Gastrocnemius medialis (tissue), 4 donors: Measurements from ENCODE around the gene OR2T1. TPM values are rescaled to one million over a fixed set of nuclear protein-coding genes. Genes with fewer than 3 reads are reported as not detected.

Experiments
- ATAC-seq, 2 donors: fragments of 150-250 bp; one replicate each; pipeline ENCODE4 v1.9.1; 2016
- DNase-seq, 2 donors: peaks; one replicate each; pipeline ENCODE4 v3.0.0-alpha.2; 2019
- H3K27ac ChIP-seq, 4 donors: fragments of 200-600 bp; sonication (generic); 1 replicate in 1 of 4; 2 replicates in 3 of 4; pipeline ENCODE4 v1.5.1; 2016 to 2018; ENCODE audit warnings: mild to moderate bottlenecking in 2 of 4, moderate library complexity in 1 of 4
- H3K27me3 ChIP-seq, 3 donors: fragments of 200-600 bp; sonication (generic) in 2 of 3; 1 replicate in 1 of 3; 2 replicates in 2 of 3; pipeline versions ENCODE4 v1.5.1 to v1.6.0; 2016 to 2019; ENCODE audit warnings: mild to moderate bottlenecking in 1 of 3, moderate library complexity in 1 of 3
- H3K36me3 ChIP-seq, 2 donors: fragments of 200-600 bp; sonication (generic) in 1 of 2; one replicate each; pipeline ENCODE4 v1.5.1; 2017 to 2018
- H3K4me1 ChIP-seq, 2 donors: fragments of 200-600 bp; sonication (generic) in 1 of 2; one replicate each; pipeline ENCODE4 v1.5.1; 2016 to 2017; ENCODE audit warnings: mild to moderate bottlenecking in 2 of 2
- H3K4me3 ChIP-seq, 4 donors: fragments of 200-600 bp; sonication (generic) in 3 of 4; 1 replicate in 1 of 4; 2 replicates in 3 of 4; pipeline ENCODE4 v1.5.1; 2016 to 2019; ENCODE audit warnings: mild to moderate bottlenecking in 2 of 4
- H3K9me3 ChIP-seq, 3 donors: fragments of 200-600 bp; sonication (generic) in 2 of 3; 1 replicate in 1 of 3; 2 replicates in 2 of 3; pipeline ENCODE4 v1.5.1; 2016 to 2019
- POLR2A ChIP-seq, 2 donors: fragments of 450-650 bp; IDR thresholded peaks; one replicate each; pipeline ENCODE4 v1.6.1; 2017; ENCODE audit warnings: antibody characterized with exemption in 2 of 2, mild to moderate bottlenecking in 2 of 2, moderate library complexity in 2 of 2
- in situ Hi-C, 4 donors: fragments of 200-750 bp; cut with MboI; loops; one replicate each; pipeline versions ENCODE4 v1.15.0 to v1.8.0; 2017; ENCODE audit warnings: low sequenced_read_pairs in 4 of 4
- intact Hi-C: fragments of 100-400 bp; cut with DNase I; formaldehyde crosslinking; loops from one replicate; pipeline ENCODE4 v1.15.1; 2023; ENCODE audit warnings: low total_unique reads
- total RNA-seq, 4 donors: library from RNA; depleted of rRNA; stranded (reverse); fragments of >200 nt; gene quantifications; one replicate each; pipeline versions ENCODE4 v1.1.0 to v1.2.3, GENCODE V29; 2016
- TF ChIP-seq, protein P1 (sequence below), 5 experiments: fragments of 450-650 bp in 3 of 5; fragments of 200-600 bp in 2 of 5; sonication (generic) in 2 of 5; IDR thresholded peaks in 4 of 5; conservative IDR thresholded peaks in 1 of 5; 1 replicate in 4 of 5; 2 replicates in 1 of 5; pipeline ENCODE4 v1.5.1; 2016 to 2019; ENCODE audit warnings: antibody characterized with exemption in 5 of 5, mild to moderate bottlenecking in 3 of 5, moderate library complexity in 3 of 5

The OR2T1 gene
- total RNA-seq, 4 donors from 2014 or later, result not detected

GRCh38 chr1:248388426-248388825 is 14.4 kb upstream of the OR2T1 start:
- no peak for TF ChIP-seq POLR2A (IDR thresholded peaks at IDR 0.05)
- TF ChIP-seq, protein P1, sequence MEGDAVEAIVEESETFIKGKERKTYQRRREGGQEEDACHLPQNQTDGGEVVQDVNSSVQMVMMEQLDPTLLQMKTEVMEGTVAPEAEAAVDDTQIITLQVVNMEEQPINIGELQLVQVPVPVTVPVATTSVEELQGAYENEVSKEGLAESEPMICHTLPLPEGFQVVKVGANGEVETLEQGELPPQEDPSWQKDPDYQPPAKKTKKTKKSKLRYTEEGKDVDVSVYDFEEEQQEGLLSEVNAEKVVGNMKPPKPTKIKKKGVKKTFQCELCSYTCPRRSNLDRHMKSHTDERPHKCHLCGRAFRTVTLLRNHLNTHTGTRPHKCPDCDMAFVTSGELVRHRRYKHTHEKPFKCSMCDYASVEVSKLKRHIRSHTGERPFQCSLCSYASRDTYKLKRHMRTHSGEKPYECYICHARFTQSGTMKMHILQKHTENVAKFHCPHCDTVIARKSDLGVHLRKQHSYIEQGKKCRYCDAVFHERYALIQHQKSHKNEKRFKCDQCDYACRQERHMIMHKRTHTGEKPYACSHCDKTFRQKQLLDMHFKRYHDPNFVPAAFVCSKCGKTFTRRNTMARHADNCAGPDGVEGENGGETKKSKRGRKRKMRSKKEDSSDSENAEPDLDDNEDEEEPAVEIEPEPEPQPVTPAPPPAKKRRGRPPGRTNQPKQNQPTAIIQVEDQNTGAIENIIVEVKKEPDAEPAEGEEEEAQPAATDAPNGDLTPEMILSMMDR (IDR thresholded peaks at IDR 0.05 in 4 of 5, conservative IDR thresholded peaks at IDR 0.05 in 1 of 5), result no peak
- DNase-seq (no peak), ATAC-seq (no peak)
- intact Hi-C loops, result no loop called here
- Histone ChIP-seq H3K9me3 (no peaks in the 10 kb centered on the region), H3K4me3 (no peak overlapping the region), H3K4me1 (no peaks in the 10 kb centered on the region), H3K27ac (no peak overlapping the region), H3K27me3 (no peaks in the 10 kb centered on the region), H3K36me3 (no peaks in the 10 kb centered on the region)
- in situ Hi-C loops, result no loop called here

GRCh38 chr1:248393050-248393449 is 9.8 kb upstream of the OR2T1 start:
- H3K27ac ChIP-seq, result no peak overlapping the region
- intact Hi-C loops, result no loop called here
- no peak for ATAC-seq
- H3K4me1 ChIP-seq, result no peaks in the 10 kb centered on the region
- no peaks in the 10 kb centered on the region for H3K36me3 ChIP-seq
- H3K27me3 ChIP-seq, result no peaks in the 10 kb centered on the region
- no peak for DNase-seq
- TF ChIP-seq POLR2A (IDR thresholded peaks at IDR 0.05), result no peak
- TF ChIP-seq, protein P1 (IDR thresholded peaks at IDR 0.05 in 4 of 5, conservative IDR thresholded peaks at IDR 0.05 in 1 of 5), result no peak
- H3K4me3 ChIP-seq, result no peak overlapping the region
- H3K9me3 ChIP-seq, result no peaks in the 10 kb centered on the region
- in situ Hi-C loops, result no loop called here

DNA sequence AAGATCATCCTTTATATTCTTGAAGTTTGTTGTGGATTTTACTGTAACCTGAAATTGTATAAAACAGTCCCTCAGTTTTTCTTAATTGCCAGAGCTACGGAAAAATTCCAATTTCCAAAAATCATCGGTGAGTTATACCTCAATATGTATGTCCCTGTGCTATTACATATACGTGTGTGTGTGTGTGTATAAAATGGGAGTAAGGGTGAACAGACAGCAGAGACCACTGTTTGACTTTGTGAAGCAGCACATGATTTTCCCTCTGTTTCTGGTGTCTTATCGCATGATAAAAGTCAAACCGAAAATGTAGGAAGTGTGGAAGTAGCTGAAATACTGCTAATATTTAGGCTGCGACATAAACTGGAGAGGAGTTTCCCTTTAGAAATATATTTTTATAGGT is 1.2 kb downstream of the OR2T1 start:
- no peak for TF ChIP-seq POLR2A (IDR thresholded peaks at IDR 0.05)
- TF ChIP-seq, protein P1 (IDR thresholded peaks at IDR 0.05 in 4 of 5, conservative IDR thresholded peaks at IDR 0.05 in 1 of 5), result no peak
- Histone ChIP-seq H3K27me3 (no peaks in the 10 kb centered on the region), H3K36me3 (no peaks in the 10 kb centered on the region), H3K4me3 (no peak overlapping the region), H3K9me3 (no peaks in the 10 kb centered on the region), H3K4me1 (no peaks in the 10 kb centered on the region), H3K27ac (no peak overlapping the region)
- intact Hi-C loops, result no loop called here
- in situ Hi-C loops, result no loop called here
- DNase-seq (no peak), ATAC-seq (no peak)

GRCh38 chr1:248406721-248407692 is 4.2 kb downstream of the OR2T1 start:
- in situ Hi-C loops, result no loop called here
- TF ChIP-seq POLR2A (IDR thresholded peaks at IDR 0.05), result no peak
- TF ChIP-seq, protein P1 (IDR thresholded peaks at IDR 0.05 in 4 of 5, conservative IDR thresholded peaks at IDR 0.05 in 1 of 5), result no peak
- H3K36me3 ChIP-seq, result no peaks in the 10 kb centered on the region
- no peaks in the 10 kb centered on the region for H3K27me3 ChIP-seq
- intact Hi-C loops, result no loop called here
- H3K27ac ChIP-seq, result no peak overlapping the region
- no peaks in the 10 kb centered on the region for H3K4me1 ChIP-seq
- no peak overlapping the region for H3K4me3 ChIP-seq
- DNase-seq, result no peak
- H3K9me3 ChIP-seq, result no peaks in the 10 kb centered on the region
- no peak for ATAC-seq
